HAP-1 (cell line): Measurements from ENCODE around the gene PRDM4.

Source experiments
- DNase-seq, 2 experiments: peaks; one replicate each; pipeline ENCODE4 v3.0.0-alpha.2; 2016 to 2020; ENCODE audit warnings: low spot score in 2 of 2
- H3K27me3 ChIP-seq: fragments of 250-450 bp; sonication (Bioruptor Pico); 2 replicates; pipeline ENCODE4 v1.5.1; 2020; ENCODE audit warnings: low read depth, mild to moderate bottlenecking, moderate library complexity
- H3K36me3 ChIP-seq: fragments of 250-450 bp; sonication (Bioruptor Pico); replicated peaks from 2 replicates; pipeline ENCODE4 v1.5.1; 2020; ENCODE audit warnings: mild to moderate bottlenecking
- H3K4me1 ChIP-seq: fragments of 250-450 bp; sonication (Bioruptor Pico); 2 replicates; pipeline ENCODE4 v1.5.1; 2020; ENCODE audit warnings: mild to moderate bottlenecking
- H3K4me3 ChIP-seq: fragments of 250-450 bp; sonication (Bioruptor Pico); 2 replicates; pipeline ENCODE4 v1.5.1; 2020; ENCODE audit warnings: mild to moderate bottlenecking, moderate library complexity
- H3K9me3 ChIP-seq: fragments of 250-450 bp; sonication (Bioruptor Pico); 2 replicates; pipeline ENCODE4 v1.5.1; 2020; ENCODE audit warnings: mild to moderate bottlenecking, moderate library complexity
- in situ Hi-C: fragments of 300-500 bp; cut with MboI; formaldehyde crosslinking; loops from 3 replicates; pipeline ENCODE4 v1.14.3; 2020; ENCODE audit warnings: low sequenced_read_pairs, inconsistent platforms, mixed read lengths

Gene PRDM4

DNA sequence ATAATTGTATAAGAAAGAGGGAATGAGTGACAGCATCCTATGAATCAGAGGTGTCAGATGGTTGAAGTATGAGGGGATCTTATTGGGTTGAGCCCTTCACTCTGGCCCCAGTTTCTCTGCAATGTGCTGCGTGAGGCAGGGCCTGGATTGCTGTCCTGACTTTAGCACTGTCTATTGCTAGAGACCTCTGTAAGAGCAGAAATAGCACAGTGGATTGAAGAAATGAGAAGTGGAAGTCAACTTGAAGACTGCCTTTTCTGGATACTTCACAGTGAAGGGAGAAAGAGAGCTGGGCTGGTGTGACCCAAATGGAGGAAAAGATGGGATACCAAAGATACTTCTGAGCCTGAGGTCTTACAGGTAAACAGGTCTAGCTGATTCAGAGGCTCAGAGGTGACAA, 19.4 kb upstream of the PRDM4 start:
- DNase-seq: no peak
- in situ Hi-C loops: no loop called here
- Histone ChIP-seq H3K36me3 (no peaks in the 10 kb centered on the region), H3K9me3 (no peaks in the 10 kb centered on the region), H3K4me1 (no peaks in the 10 kb centered on the region), H3K4me3 (no peak overlapping the region), H3K27me3 (peaks cover 16% of the 10 kb centered on the region)

GRCh38 chr12:107779077-107779831, 18.3 kb upstream of the PRDM4 start:
- peaks cover 24% of the 10 kb centered on the region for H3K27me3 ChIP-seq
- no peak for DNase-seq
- H3K4me3 ChIP-seq: no peak overlapping the region
- in situ Hi-C loops: no loop called here
- H3K9me3 ChIP-seq: no peaks in the 10 kb centered on the region
- H3K4me1 ChIP-seq: no peaks in the 10 kb centered on the region
- H3K36me3 ChIP-seq: no peaks in the 10 kb centered on the region

DNA sequence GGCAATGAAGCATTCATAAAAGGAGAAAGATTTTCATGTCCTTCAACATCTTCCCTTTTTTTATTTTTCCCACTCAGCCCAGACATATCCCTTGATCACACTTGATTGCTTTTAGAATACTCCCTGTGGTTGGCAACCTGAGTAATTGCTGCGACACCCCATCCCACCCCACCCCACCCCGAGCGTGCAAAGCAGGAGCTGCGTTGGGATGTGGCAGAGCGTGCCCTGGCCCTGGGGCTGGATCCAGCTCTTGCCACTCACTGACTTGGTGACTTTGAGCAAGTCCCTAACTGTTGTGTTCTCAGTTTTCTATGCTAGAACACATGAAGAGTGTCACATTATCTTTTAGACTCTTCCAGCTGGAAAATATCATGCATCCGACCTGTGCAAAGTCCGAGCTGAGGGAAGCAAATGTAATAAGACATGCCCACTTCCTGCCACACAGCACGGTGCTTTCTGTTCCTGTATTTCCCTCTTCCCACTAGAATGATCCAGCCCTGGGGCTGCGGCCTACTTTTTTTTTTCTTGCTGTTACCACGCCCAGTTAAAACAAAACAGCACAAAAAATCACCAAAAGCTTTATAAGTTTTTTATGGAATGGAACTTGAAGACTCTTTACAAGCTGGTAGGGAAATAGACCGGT, 17.6 kb upstream of the PRDM4 start:
- H3K4me1 ChIP-seq: no peaks in the 10 kb centered on the region
- H3K27me3 ChIP-seq: peaks cover 31% of the 10 kb centered on the region
- no peaks in the 10 kb centered on the region for H3K9me3 ChIP-seq
- H3K4me3 ChIP-seq: no peak overlapping the region
- H3K36me3 ChIP-seq: no peaks in the 10 kb centered on the region
- in situ Hi-C loops: no loop called here
- no peak for DNase-seq

DNA sequence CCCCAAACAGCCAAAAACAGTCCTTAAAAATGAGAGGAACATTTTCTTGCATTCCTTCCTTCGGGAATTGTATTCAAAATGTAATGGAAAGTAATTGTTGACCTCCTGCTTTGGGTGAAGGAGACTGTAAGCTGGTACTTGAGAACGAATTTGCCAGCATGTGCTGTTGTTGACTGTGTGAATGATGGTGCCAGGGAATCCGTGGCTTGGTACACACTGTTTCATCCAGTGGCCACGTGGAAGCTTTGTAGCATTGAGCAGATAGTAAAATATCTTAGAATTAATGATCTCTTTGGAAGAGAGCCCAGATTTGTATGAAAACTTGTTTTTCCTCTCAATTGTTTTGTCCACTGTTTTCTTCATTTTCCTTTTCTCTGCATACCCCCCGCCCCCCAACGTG, 15.2 kb upstream of the PRDM4 start:
- Histone ChIP-seq H3K4me1 (no peaks in the 10 kb centered on the region), H3K27me3 (peaks cover 40% of the 10 kb centered on the region), H3K36me3 (no peaks in the 10 kb centered on the region), H3K4me3 (no peak overlapping the region), H3K9me3 (no peaks in the 10 kb centered on the region)
- no peak for DNase-seq
- in situ Hi-C loops: no loop called here

DNA sequence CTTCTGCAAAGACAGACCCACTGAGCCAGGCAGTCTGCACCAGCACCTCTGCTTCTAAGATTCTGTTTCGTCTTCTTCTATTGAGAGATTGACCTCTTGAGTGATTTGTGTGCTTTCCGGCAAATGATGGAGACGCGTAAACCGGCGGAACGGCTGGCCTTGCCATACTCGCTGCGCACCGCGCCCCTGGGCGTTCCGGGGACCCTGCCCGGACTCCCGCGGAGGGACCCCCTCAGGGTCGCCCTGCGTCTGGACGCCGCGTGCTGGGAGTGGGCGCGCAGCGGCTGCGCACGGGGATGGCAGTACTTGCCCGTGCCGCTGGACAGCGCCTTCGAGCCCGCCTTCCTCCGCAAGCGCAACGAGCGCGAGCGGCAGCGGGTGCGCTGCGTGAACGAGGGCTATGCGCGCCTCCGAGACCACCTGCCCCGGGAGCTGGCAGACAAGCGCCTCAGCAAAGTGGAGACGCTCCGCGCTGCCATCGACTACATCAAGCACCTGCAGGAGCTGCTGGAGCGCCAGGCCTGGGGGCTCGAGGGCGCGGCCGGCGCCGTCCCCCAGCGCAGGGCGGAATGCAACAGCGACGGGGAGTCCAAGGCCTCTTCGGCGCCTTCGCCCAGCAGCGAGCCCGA, 14.3 kb upstream of the PRDM4 start:
- DNase-seq: no peak
- no peaks in the 10 kb centered on the region for H3K36me3 ChIP-seq
- H3K9me3 ChIP-seq: no peaks in the 10 kb centered on the region
- in situ Hi-C loops: no loop called here
- peaks cover 42% of the 10 kb centered on the region for H3K27me3 ChIP-seq
- no peaks in the 10 kb centered on the region for H3K4me1 ChIP-seq
- no peak overlapping the region for H3K4me3 ChIP-seq

DNA sequence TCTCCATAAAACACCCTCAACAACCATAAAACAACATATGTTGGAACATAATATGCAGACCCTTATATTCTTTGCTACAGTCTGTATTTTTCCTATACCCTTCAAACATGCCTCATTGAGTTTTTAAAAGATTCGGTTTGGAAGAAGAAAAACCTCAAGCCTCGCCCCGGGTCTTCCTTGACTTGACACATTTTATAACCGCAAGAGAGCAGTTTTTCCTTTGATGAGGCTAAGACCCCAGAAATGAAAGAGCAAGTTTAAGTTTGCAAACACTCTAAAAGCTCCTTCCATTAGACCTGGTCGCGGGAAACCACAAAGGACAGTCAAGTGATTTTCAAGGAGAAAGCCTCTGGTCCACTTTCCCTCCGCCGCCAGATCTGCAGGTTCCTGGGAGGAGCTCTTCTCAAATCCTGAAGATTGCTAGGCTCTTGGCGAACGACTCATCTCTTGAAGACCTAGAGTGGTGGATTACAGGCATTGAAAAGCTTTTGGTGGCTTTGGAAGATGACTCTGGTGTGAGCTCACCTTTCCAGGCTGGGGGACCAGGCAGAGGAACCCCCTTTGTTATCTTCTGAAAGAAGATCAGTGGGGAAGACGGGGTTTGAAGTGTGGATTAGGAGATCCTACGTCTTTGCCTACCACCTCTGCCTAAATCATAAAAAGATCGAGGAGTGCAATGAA, 13.6 kb upstream of the PRDM4 start, which contains the start of gene ASCL4:
TSS of gene ASCL4 (plus strand) at position 356 of the 681 bp plus-strand sequence. CDS start 515 bp downstream, outside the sequence.
- Histone ChIP-seq H3K27me3 (peaks cover 46% of the 10 kb centered on the region), H3K36me3 (no peaks in the 10 kb centered on the region), H3K4me3 (no peak within 1 kb of the TSS), H3K9me3 (no peaks in the 10 kb centered on the region), H3K4me1 (no peaks in the 10 kb centered on the region)
- in situ Hi-C loops: no loop called here
- DNase-seq: no peak

- Histone ChIP-seq H3K9me3 (no peaks in the 10 kb centered on the region), H3K4me1 (no peaks in the 10 kb centered on the region), H3K27me3 (peaks cover 9% of the 10 kb centered on the region), H3K4me3 (no peak overlapping the region), H3K36me3 (no peaks in the 10 kb centered on the region)
- in situ Hi-C loops: no loop called here
- no peak for DNase-seq
Observed at GRCh38 chr12:107767466-107767865, 6.5 kb upstream of the PRDM4 start.

- Histone ChIP-seq H3K36me3 (no peaks in the 10 kb centered on the region), H3K4me3 (no peak overlapping the region), H3K4me1 (no peaks in the 10 kb centered on the region), H3K27me3 (peaks cover 5% of the 10 kb centered on the region; the same call in 1 of the 2 replicates), H3K9me3 (no peaks in the 10 kb centered on the region)
- in situ Hi-C loops: no loop called here
- DNase-seq: no peak
Observed at GRCh38 chr12:107765316-107765715, 4.4 kb upstream of the PRDM4 start.

- Histone ChIP-seq H3K36me3 (no peaks in the 10 kb centered on the region), H3K27me3 (peaks cover under 1% of the 10 kb centered on the region; the same call in 1 of the 2 replicates), H3K9me3 (no peaks in the 10 kb centered on the region), H3K4me1 (no peaks in the 10 kb centered on the region), H3K4me3 (no peak overlapping the region)
- no peak for DNase-seq
- in situ Hi-C loops: no loop called here
Observed at GRCh38 chr12:107764626-107765025, 3.7 kb upstream of the PRDM4 start.

GRCh38 chr12:107762874-107763273, 1.9 kb upstream of the PRDM4 start:
- Histone ChIP-seq H3K36me3 (peaks cover 11% of the 10 kb centered on the region), H3K4me1 (peaks cover 6% of the 10 kb centered on the region), H3K9me3 (no peaks in the 10 kb centered on the region), H3K27me3 (no peaks in the 10 kb centered on the region), H3K4me3 (no peak overlapping the region)
- in situ Hi-C loops: no loop called here
- no peak for DNase-seq

GRCh38 chr12:107761502-107761904, 566 bp upstream of the PRDM4 start:
- Histone ChIP-seq H3K27me3 (no peaks in the 10 kb centered on the region), H3K9me3 (no peaks in the 10 kb centered on the region), H3K36me3 (peaks cover 24% of the 10 kb centered on the region), H3K4me3 (peak overlapping the region; percentile 81), H3K4me1 (peaks cover 6% of the 10 kb centered on the region)
- in situ Hi-C loops: no loop called here
- no peak for DNase-seq

- peak overlapping the region; percentile 81 for H3K4me3 ChIP-seq
- in situ Hi-C loops: no loop called here
- DNase-seq: peak; percentile 13 to 56
- H3K27me3 ChIP-seq: no peaks in the 10 kb centered on the region
- peaks cover 35% of the 10 kb centered on the region for H3K36me3 ChIP-seq
- no peaks in the 10 kb centered on the region for H3K9me3 ChIP-seq
- peaks cover 6% of the 10 kb centered on the region for H3K4me1 ChIP-seq
Observed at GRCh38 chr12:107760207-107760808, 629 bp downstream of the PRDM4 start.

DNA sequence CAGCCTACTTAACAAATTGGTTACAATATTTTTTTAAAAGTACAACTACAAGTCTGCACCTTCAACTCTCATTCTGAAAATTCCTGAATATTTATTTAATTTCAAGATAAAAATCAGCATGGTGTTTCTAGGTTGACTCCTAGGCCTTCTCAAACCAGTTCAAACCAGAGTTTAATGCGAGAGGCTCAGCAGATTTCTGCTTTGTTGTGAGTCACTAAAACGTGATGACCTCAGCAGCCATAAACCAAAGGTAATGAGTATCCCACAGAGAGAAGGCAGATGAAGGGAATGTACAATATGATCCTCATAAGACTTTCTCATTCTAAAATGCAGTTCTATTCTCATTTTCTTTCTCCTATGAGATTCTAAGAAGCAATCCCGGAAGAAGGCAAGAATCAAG, 1.5 kb downstream of the PRDM4 start:
- H3K4me3 ChIP-seq: peak overlapping the region; percentile 81
- peak; percentile 58 to 72 for DNase-seq
- peaks cover 6% of the 10 kb centered on the region for H3K4me1 ChIP-seq
- H3K27me3 ChIP-seq: no peaks in the 10 kb centered on the region
- H3K9me3 ChIP-seq: no peaks in the 10 kb centered on the region
- peaks cover 44% of the 10 kb centered on the region for H3K36me3 ChIP-seq
- in situ Hi-C loops: loop anchor here (5.0 kb wide), 1 partner anchor 72 kb away; the partner anchor contains the start of gene PWP1
